Measurements from ENCODE around the gene GUCY1A2. TPM values are rescaled to one million over a fixed set of nuclear protein-coding genes. Genes with fewer than 3 reads are reported as not detected.

The GUCY1A2 gene
- total RNA-seq, 1 experiment from 2014 or later = 0.55 TPM

- Histone ChIP-seq H3T11ph (ENCODE audit: low read length) (no peak overlapping the region), H4K5ac (ENCODE audit: insufficient read length, low read depth, low read length) (no peak overlapping the region), H4K91ac (ENCODE audit: insufficient read length, low read depth, low read length) (no peak overlapping the region), H3K27ac (ENCODE audit: insufficient read length, low read depth, low read length) (no peak overlapping the region), H2BK12ac (ENCODE audit: insufficient read length, low read depth, low read length) (no peak overlapping the region), H3K9me3 (ENCODE audit: control insufficient read depth, low read depth, low read length) (no peaks in the 10 kb centered on the region), H3K14ac (ENCODE audit: insufficient read depth, low read length) (no peak overlapping the region), H2AK5ac (ENCODE audit: insufficient read length, low read length) (no peak overlapping the region), H2BK20ac (ENCODE audit: low read depth, low read length, poor library complexity, severe bottlenecking) (no peak overlapping the region), H4K8ac (replicated peaks; ENCODE audit: insufficient read length, low read depth, low read length) (no peak overlapping the region), H3K18ac (ENCODE audit: insufficient read length, low read depth, low read length) (no peak overlapping the region), H3K9ac (ENCODE audit: extremely low read depth, insufficient read length, low read length) (no peak overlapping the region), H3K4me1 (ENCODE audit: insufficient read depth, low read length) (no peaks in the 10 kb centered on the region), H3K27me3 (ENCODE audit: insufficient read depth, low read length) (no peaks in the 10 kb centered on the region), H2BK15ac (ENCODE audit: low read depth, low read length) (no peak overlapping the region), H2BK5ac (ENCODE audit: insufficient read length, low read length) (no peak overlapping the region), H3K4me2 (ENCODE audit: insufficient read depth, insufficient read length, low read length) (no peak overlapping the region), H3K23me2 (ENCODE audit: insufficient read length, low read depth, low read length, poor library complexity, severe bottlenecking) (no peaks in the 10 kb centered on the region), H2BK120ac (ENCODE audit: low read depth, low read length, poor library complexity, severe bottlenecking) (no peak overlapping the region), H3K56ac (ENCODE audit: insufficient read length, low read depth, low read length) (no peak overlapping the region), H3K23ac (ENCODE audit: insufficient read length, low read depth, low read length) (no peak overlapping the region), H3K79me1 (ENCODE audit: insufficient read depth, low read depth, low read length, poor library complexity, severe bottlenecking) (no peaks in the 10 kb centered on the region), H3K4ac (ENCODE audit: low read depth, low read length) (no peak overlapping the region), H4K20me1 (ENCODE audit: control insufficient read depth, insufficient read depth, insufficient read length) (no peaks in the 10 kb centered on the region), H3K79me2 (ENCODE audit: insufficient read depth, low read length) (no peaks in the 10 kb centered on the region), H2AFZ (ENCODE audit: low read length) (no peak overlapping the region)
- WGBS (ENCODE audit: extremely low coverage, insufficient read length, low lambda C conversion rate) = no CpG with 5 or more reads among the region's 2 CpGs
- Mint-ChIP-seq H3K4me1 (no peaks in the 10 kb centered on the region), H3K27ac (no peak overlapping the region), H3K36me3 (ENCODE audit: insufficient read depth in 1 of 3, low read depth in 3 of 3) (no peaks in the 10 kb centered on the region), H3K27me3 (ENCODE audit: low read depth) (no peaks in the 10 kb centered on the region), H3K9me3 (no peaks in the 10 kb centered on the region), H3K4me3 (no peak overlapping the region)
- no peak for DNase-seq
- TF ChIP-seq CTCF (conservative IDR thresholded peaks at IDR 0.05) = no peak
These were observed 322.8 kb downstream of the GUCY1A2 start for GRCh38 chr11:106695506-106695905.

All from H9 (cell line).